Sigmoid colon (tissue), 7 donors: ENCODE results near the gene SH2D2A. TPM values are rescaled to one million over a fixed set of nuclear protein-coding genes. Genes with fewer than 3 reads are reported as not detected.

ENCODE experiments used
- DNase-seq: peaks from one replicate; pipeline ENCODE4 v3.0.0-alpha.2; 2019
- H3K27ac ChIP-seq, 4 donors: fragments of 200-600 bp; sonication (generic); one replicate each; pipeline ENCODE4 v1.5.1; 2016 to 2019; ENCODE audit warnings: mild to moderate bottlenecking in 1 of 4
- H3K27me3 ChIP-seq, 3 donors: fragments of 200-600 bp; sonication (generic); one replicate each; pipeline ENCODE4 v1.5.1; 2019; ENCODE audit warnings: mild to moderate bottlenecking in 1 of 3
- H3K36me3 ChIP-seq, 4 donors: fragments of 200-600 bp; sonication (generic); one replicate each; pipeline ENCODE4 v1.5.1; 2016 to 2019
- H3K4me1 ChIP-seq, 4 donors: fragments of 200-600 bp; sonication (generic); one replicate each; pipeline ENCODE4 v1.5.1; 2017 to 2019
- H3K4me3 ChIP-seq, 4 donors: fragments of 200-600 bp; sonication (generic); one replicate each; pipeline ENCODE4 v1.5.1; 2017 to 2019; ENCODE audit warnings: mild to moderate bottlenecking in 2 of 4, moderate library complexity in 1 of 4
- H3K9me3 ChIP-seq, 4 donors: fragments of 200-600 bp in 3 of 4; sonication (generic) in 3 of 4; one replicate each; pipeline versions ENCODE4 v1.5.1 to v1.6.1; 2013 to 2019
- CTCF ChIP-seq, 4 experiments: fragments of 450-650 bp in 3 of 4; fragments of 200-600 bp in 1 of 4; IDR thresholded peaks; one replicate each; pipeline ENCODE4 v1.5.1; 2016 to 2019; ENCODE audit warnings: antibody characterized with exemption in 4 of 4, mild to moderate bottlenecking in 3 of 4, moderate library complexity in 2 of 4
- EP300 ChIP-seq, 4 donors: sonication (generic); formaldehyde crosslinking; IDR thresholded peaks; one replicate each; pipeline ENCODE4 v1.6.1; 2017; ENCODE audit warnings: antibody characterized with exemption in 4 of 4
- POLR2A ChIP-seq, 2 donors: fragments of 450-650 bp; IDR thresholded peaks; one replicate each; pipeline ENCODE4 v1.6.1; 2016; ENCODE audit warnings: antibody characterized with exemption in 2 of 2, mild to moderate bottlenecking in 2 of 2, moderate library complexity in 2 of 2
- POLR2AphosphoS5 ChIP-seq, 4 donors: sonication (generic); formaldehyde crosslinking; IDR thresholded peaks; one replicate each; pipeline ENCODE4 v1.6.1; 2017; ENCODE audit warnings: antibody characterized with exemption in 4 of 4
- WGBS, 2 donors: extraction: QIAGEN DNeasy Blood & Tissue Kit; methylation state at CpG; one replicate each; pipeline ENCODE4 v1.1.7; 2013; 5-methylcytosine and 5-hydroxymethylcytosine counted together
- intact Hi-C: fragments of 100-400 bp; cut with DNase I; formaldehyde crosslinking; loops from one replicate; pipeline ENCODE4 v1.15.1; 2023
- polyA plus RNA-seq, 3 donors: library from polyadenylated mRNA; stranded (reverse); fragments of 200-250 nt; gene quantifications; one replicate each; pipeline ENCODE4 v1.2.3, GENCODE V29; 2013
- total RNA-seq, 4 donors: library from RNA; depleted of rRNA; stranded (reverse); fragments of >200 nt; gene quantifications; one replicate each; pipeline ENCODE4 v1.1.0, GENCODE V29; 2016
- donor health status: healthy with polysubstance abuse.
- donor health status: Bipolar disorder and iron deficiency.
- donor health status: healthy.

Gene SH2D2A
- total and polyA plus RNA-seq, 7 donors, result 0.69 to 8.2 (median 3.3) TPM

GRCh38 chr1:156806512-156807440, 9.9 kb downstream of the SH2D2A start:
- Histone ChIP-seq H3K9me3 (no peaks in the 10 kb centered on the region), H3K27ac (peak overlapping the region in 3 of 4 donors; percentile 10 to 52 (median 22)), H3K27me3 (no peaks in the 10 kb centered on the region), H3K4me3 (no peak overlapping the region), H3K4me1 (peaks cover 0 to 34% (median 21%) of the 10 kb centered on the region in 4 donors), H3K36me3 (peaks cover 0 to 8% (median 0%) of the 10 kb centered on the region in 4 donors)
- intact Hi-C loops, result no loop called here
- TF ChIP-seq POLR2AphosphoS5 (IDR thresholded peaks at IDR 0.05) (no peak), CTCF (IDR thresholded peaks at IDR 0.05) (no peak), POLR2A (IDR thresholded peaks at IDR 0.05) (no peak), EP300 (IDR thresholded peaks at IDR 0.05) (no peak)
- 84 to 90% methylated on average over 7 of the region's 7 CpGs for WGBS, 2 donors
- DNase-seq, result no peak

GRCh38 chr1:156805766-156806511, 10.7 kb downstream of the SH2D2A start:
- 84 to 88% methylated on average over 3 of the region's 3 CpGs for WGBS, 2 donors
- Histone ChIP-seq H3K27ac (peak overlapping the region; percentile 22 to 52 (median 36)), H3K27me3 (no peaks in the 10 kb centered on the region), H3K36me3 (peaks cover under 1 to 16% (median 5%) of the 10 kb centered on the region in 4 donors), H3K4me3 (no peak overlapping the region), H3K9me3 (no peaks in the 10 kb centered on the region), H3K4me1 (peaks cover 0 to 38% (median 21%) of the 10 kb centered on the region in 4 donors)
- TF ChIP-seq POLR2AphosphoS5 (IDR thresholded peaks at IDR 0.05), result peak in 3 of 4 donors; percentile 28 to 35 (median 34)
- no peak for TF ChIP-seq POLR2A (IDR thresholded peaks at IDR 0.05)
- intact Hi-C loops, result no loop called here
- peak; percentile 90 for DNase-seq

GRCh38 chr1:156804572-156805243, 11.9 kb downstream of the SH2D2A start:
- Histone ChIP-seq H3K27ac (peak overlapping the region in 2 of 4 donors; percentile 26 to 52), H3K9me3 (no peaks in the 10 kb centered on the region), H3K4me1 (peaks cover 0 to 39% (median 21%) of the 10 kb centered on the region in 4 donors), H3K36me3 (peaks cover 4 to 28% (median 15%) of the 10 kb centered on the region in 4 donors), H3K4me3 (no peak overlapping the region), H3K27me3 (no peaks in the 10 kb centered on the region)
- intact Hi-C loops, result no loop called here
- 63 to 69% methylated on average over 6 of the region's 6 CpGs for WGBS, 2 donors
- no peak for DNase-seq
- TF ChIP-seq CTCF (IDR thresholded peaks at IDR 0.05) (no peak), EP300 (IDR thresholded peaks at IDR 0.05) (no peak), POLR2AphosphoS5 (IDR thresholded peaks at IDR 0.05) (no peak), POLR2A (IDR thresholded peaks at IDR 0.05) (no peak)

GRCh38 chr1:156804026-156804425, 12.6 kb downstream of the SH2D2A start:
- Histone ChIP-seq H3K9me3 (no peaks in the 10 kb centered on the region), H3K4me1 (peaks cover 0 to 39% (median 21%) of the 10 kb centered on the region in 4 donors), H3K27me3 (no peaks in the 10 kb centered on the region), H3K4me3 (no peak overlapping the region), H3K36me3 (peaks cover 4 to 35% (median 17%) of the 10 kb centered on the region in 4 donors), H3K27ac (no peak overlapping the region)
- WGBS, 2 donors, result 77 to 79% methylated on average over 3 of the region's 3 CpGs
- TF ChIP-seq POLR2A (IDR thresholded peaks at IDR 0.05), result no peak
- no peak for TF ChIP-seq EP300 (IDR thresholded peaks at IDR 0.05)
- no peak for TF ChIP-seq CTCF (IDR thresholded peaks at IDR 0.05)
- no peak for TF ChIP-seq POLR2AphosphoS5 (IDR thresholded peaks at IDR 0.05)
- intact Hi-C loops, result no loop called here
- no peak for DNase-seq
